Glomerular visceral epithelial cell (primary cell): Measurements from ENCODE around the gene IL12A.

Experiments
- DNase-seq: peaks from one replicate; pipeline ENCODE4 v3.0.0-alpha.2; 2016; ENCODE audit errors: extremely low spot score

Gene IL12A

DNA sequence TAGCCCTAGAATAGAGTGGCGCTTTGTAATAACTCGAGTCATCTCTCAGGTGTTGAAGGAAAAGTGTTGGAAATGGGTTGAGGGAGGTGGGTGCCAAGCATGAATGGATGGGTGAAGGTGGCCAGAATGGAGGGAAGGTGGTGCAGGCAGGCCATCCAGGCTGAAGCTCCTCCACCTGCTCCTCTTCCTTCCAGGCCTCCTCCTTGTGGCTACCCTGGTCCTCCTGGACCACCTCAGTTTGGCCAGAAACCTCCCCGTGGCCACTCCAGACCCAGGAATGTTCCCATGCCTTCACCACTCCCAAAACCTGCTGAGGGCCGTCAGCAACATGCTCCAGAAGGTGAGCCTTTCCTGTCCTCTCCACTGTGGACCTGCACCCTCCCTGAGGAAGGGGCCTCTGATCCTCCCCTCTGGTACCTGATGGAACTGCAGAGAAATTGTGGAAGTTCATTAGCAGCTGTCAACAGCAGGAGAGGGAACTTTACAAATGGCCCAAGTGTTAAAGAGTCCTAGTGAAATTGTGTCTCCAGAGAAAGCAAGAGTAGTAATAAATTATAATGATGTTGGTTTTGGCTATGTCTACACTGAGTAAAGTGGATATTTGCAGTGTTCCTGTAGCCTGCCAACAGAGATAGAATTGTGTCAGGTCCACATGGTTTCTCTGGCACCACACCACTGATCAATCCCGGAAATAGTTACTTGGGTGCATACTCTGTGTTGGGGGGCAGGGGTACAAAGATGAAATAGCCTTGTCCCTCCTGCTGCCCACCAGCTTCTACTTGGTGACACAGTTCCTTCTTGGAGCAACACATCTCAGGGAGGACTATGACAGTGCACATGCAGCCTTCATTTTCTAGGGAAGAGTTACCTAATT is 1.6 kb downstream of the IL12A start:
- no peak for DNase-seq

- no peak for DNase-seq
Observed at GRCh38 chr3:159991591-159991990, 3.0 kb downstream of the IL12A start.

- DNase-seq: no peak
Observed at GRCh38 chr3:159992589-159992988, 4.0 kb downstream of the IL12A start.

DNA sequence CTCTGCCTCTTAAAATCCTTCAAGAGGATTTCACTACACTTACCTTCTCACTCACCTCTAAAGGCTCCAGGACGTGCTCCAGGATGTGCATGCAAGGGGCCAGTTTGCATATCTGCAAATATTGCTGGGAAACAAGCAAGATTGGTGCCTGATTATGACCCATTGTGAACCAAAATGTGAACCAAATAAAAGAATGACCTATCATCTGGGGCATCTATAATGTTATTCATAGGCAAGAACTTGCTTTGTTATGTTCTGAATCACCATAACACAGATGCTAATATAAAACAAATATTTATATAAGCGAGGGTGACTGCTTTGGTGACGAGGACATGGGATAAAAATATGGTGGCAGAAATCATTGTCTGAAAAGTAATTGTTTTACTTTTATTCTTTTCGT is 5.5 kb downstream of the IL12A start:
- no peak for DNase-seq

GRCh38 chr3:159995091-159995490 is 6.5 kb downstream of the IL12A start:
- no peak for DNase-seq

DNA sequence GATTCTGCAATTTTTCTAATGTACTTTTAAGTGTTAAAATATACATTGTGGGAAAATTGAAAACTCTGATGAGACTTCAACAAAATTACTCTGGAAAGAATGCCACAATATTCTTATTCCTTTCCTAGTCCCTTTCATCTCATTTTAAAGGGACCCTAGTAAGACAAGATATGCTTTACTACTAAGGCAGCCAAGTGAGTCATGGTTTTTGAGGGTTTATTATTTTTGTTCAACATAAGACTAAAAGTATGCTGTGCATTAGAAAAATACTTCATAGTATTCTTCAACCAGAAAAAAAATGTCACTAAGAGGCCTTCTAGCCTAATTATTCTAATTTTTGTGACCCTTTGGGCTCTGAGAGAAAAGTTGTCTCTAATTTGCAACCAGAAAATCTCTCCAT is 7.4 kb downstream of the IL12A start:
- no peak for DNase-seq

- DNase-seq: no peak
Observed at GRCh38 chr3:159996959-159997358, 8.3 kb downstream of the IL12A start.

GRCh38 chr3:160001148-160001760 is 12.6 kb downstream of the IL12A start:
- no peak for DNase-seq

DNA sequence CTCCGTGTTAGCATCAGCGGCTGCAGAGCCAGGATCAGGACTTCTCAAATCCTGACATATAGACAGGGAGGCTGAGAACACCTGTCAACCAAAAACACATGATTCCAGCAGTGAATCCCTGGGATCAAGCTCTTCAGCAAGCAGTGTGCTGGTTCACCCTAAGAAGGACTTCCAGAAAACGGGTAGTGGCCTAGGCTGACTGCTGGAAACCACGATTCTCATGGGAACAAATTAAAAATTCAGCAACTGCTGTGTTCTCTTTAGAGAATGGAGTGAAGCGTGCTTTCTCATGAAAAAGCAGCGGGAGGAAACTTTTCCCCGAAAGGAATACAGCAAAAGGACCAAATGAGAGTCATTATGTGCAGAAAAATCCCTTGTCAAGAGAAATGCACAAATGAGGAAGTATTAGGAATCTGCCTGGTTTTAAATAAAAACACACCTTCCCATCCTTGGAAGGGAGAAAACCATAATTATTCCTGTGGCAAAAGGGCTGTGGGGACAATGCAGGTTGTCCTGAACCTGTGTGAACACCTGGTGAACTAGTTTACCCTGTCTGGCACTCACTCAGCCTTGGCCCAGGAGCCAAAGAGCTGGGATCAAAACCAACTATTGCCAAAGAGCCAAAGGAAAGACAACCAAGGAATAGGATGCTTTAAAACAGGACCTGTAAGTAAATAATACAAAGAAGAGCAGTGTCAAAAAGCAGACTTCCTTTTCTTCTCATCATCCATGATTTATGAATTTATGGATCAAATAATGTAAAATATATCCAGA is 13.4 kb downstream of the IL12A start:
- no peak for DNase-seq

- DNase-seq: peak; percentile 71
Observed at GRCh38 chr3:160003520-160004128, 15.0 kb downstream of the IL12A start.

- DNase-seq: no peak
Observed at GRCh38 chr3:160005004-160005403, 16.4 kb downstream of the IL12A start.

GRCh38 chr3:160006282-160007163 is 17.9 kb downstream of the IL12A start:
- DNase-seq: peak; percentile 73

DNA sequence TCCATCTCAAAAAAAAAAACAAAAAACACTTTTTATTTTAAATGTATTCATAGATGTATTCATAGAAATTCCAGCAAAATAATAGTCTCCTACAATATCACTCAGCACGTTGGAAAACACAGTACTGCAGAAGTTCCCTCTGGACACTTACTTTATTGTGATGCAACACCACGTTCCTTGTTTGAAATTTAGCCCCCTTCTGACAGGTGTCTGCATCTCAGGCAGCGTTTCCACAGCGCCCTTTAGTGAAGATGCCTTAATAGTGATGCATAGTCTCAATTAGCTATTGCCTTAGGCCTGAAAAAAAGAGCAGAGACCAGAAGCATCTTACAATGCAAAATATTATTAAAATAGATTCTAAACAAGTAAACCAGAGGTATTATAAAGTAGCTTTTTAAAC is 20.3 kb downstream of the IL12A start:
- DNase-seq: no peak

DNA sequence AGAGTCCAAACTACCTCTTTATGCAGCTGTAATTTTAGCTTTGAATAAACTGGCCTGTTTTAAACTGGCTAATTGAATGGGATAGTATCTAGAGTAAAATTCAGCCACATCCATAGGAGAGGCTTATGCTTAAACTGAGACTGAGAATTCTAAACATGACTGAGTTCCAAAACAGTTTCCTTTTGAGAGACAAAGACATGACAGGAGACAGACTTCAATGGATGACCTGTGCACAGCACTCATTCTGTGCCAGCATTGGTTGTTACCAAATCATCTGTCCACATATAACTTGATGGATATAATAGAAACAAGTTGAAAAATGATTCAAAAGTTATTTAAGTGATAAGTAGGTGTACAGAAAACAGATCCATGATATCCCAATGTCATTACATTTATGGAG is 20.9 kb downstream of the IL12A start:
- DNase-seq: no peak

DNA sequence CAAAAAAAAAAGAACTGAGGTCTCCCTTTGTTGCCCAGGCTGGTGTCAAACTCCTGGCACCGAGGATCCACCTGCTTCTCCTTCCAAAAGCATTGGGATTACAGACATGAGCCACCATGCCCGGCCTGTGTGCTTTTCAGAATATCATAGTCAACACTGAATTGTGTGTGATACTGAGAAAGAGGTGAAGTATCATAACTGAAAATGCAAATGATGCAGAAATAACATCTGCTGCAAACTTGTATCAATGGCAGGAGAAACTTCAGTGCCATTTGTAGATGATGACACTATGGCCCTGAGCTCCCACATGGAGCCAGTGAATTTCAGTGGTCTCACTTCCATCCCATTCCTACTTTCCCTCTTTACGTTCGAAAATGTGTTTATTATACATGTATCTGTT is 21.9 kb downstream of the IL12A start:
- no peak for DNase-seq

GRCh38 chr3:160012108-160012507 is 23.5 kb downstream of the IL12A start:
- DNase-seq: no peak

DNA sequence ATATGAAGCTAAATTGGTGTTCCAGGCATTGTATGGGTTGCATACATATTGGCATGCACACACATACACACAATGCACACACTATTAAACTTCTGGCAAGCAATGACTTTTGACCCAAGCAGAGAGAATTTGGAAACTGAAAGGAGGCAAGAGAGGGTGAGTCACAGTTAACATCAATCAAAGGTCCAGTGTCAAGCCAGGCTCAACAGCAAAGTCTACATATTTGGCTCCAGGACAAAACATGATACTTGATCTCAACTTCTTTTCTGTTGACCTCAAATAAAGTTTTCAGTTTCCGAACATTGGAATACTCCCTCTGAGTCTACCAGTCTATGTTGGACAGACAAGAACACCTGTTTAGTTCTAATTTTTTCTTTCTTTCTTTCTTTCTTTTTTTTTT is 28.3 kb downstream of the IL12A start:
- no peak for DNase-seq

GRCh38 chr3:160018959-160019358 is 30.3 kb downstream of the IL12A start:
- DNase-seq: no peak

- DNase-seq: no peak
Observed at GRCh38 chr3:160020057-160020711, 31.5 kb downstream of the IL12A start.

- DNase-seq: no peak
Observed at GRCh38 chr3:160022068-160022467, 33.4 kb downstream of the IL12A start.

- DNase-seq: peak; percentile 22
Observed at GRCh38 chr3:160023476-160023875, 34.8 kb downstream of the IL12A start.
